ENCODE results near the gene NTM. TPM values are rescaled to one million over a fixed set of nuclear protein-coding genes. Genes with fewer than 3 reads are reported as not detected.

Gene NTM
- polyA plus RNA-seq, 1 donor (not counting 4 experiments of a cell fraction or from before 2014, with no cell fraction given): 47.9 TPM

- H3K4me1 ChIP-seq (ENCODE audit: control insufficient read depth, extremely low read depth, insufficient read depth, low read length): peaks cover 45% of the 10 kb centered on the region
These were observed 692.1 kb downstream of the NTM start for GRCh38 chr11:132062541-132062940.

DNA sequence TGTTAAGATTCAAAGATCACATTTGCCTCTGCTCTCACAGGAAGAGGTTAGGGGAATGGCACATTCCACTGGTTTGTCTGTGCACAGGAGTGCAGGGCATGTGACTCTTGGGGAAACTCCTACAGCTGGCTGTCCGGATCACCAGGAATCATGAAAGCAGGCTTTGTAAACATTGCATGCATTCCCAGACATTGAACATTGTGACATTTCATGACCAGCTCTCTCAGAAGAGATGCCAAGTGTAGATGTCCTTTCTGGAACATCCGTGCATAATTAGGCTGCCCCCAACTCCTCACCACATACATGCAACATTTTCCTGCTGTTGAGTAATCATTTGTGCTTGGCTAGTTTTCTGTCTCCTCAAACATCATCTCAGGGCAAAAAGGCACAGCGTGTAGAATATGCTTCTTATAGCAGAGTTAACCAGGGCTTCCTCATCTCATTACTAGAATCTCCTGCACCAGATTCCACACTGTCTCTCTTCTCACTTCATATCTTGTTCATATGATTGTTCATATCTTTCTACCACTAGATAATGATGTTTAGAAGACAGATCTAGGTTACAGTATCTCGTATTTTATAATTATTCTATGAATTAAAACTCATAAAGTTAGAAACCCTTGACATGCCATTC, 694.7 kb downstream of the NTM start:
- FAIRE-seq (peak; percentile 93), DNase-seq (ENCODE audit: low read depth, low spot score) (peak; percentile 80)
- H3K9ac ChIP-seq (ENCODE audit: control insufficient read depth, extremely low read depth, insufficient read depth, low read length): no peak overlapping the region
- H3K27ac ChIP-seq (ENCODE audit: control insufficient read depth, insufficient read depth, low read length): peak overlapping the region; percentile 70
- H2AFZ ChIP-seq (ENCODE audit: control insufficient read depth, low read length): no peak overlapping the region
- H3K27me3 ChIP-seq (ENCODE audit: control insufficient read depth, extremely low read depth, insufficient read depth, low read length): no peaks in the 10 kb centered on the region
- TF ChIP-seq CTCF (optimal IDR thresholded peaks at IDR 0.05 in 1 of 3, IDR thresholded peaks at IDR 0.05 in 1 of 3, conservative IDR thresholded peaks at IDR 0.05 in 1 of 3; ENCODE audit: extremely low read depth in 1 of 3, insufficient read depth in 2 of 3, low read length in 3 of 3) (no peak), EZH2 (IDR thresholded peaks at IDR 0.05; ENCODE audit: low read length) (no peak)
- H3K36me3 ChIP-seq (ENCODE audit: control insufficient read depth in 2 of 2, extremely low read depth in 1 of 2, insufficient read depth in 2 of 2, low read length in 2 of 2): peaks cover 0 to 4% of the 10 kb centered on the region in 2 experiments
- no peak overlapping the region for H3K4me2 ChIP-seq (ENCODE audit: control insufficient read depth, extremely low read depth, insufficient read depth, low read depth, low read length)
- H3K4me1 ChIP-seq (ENCODE audit: control insufficient read depth, extremely low read depth, insufficient read depth, low read length): peaks cover 39% of the 10 kb centered on the region
- dilution Hi-C loops (cut with MboI; ENCODE audit: extremely low pct_ligation_motif_present, low sequenced_read_pairs): no loop called here
- no peak overlapping the region for H3K4me3 ChIP-seq (ENCODE audit: control insufficient read depth in 2 of 3, extremely low read depth in 1 of 3, insufficient read depth in 2 of 3, low read depth in 1 of 3, low read length in 3 of 3)
- H3K9me1 ChIP-seq (ENCODE audit: control insufficient read depth, extremely low read depth, insufficient read depth, low read length): no peaks in the 10 kb centered on the region
- H3K79me2 ChIP-seq (ENCODE audit: control insufficient read depth, insufficient read depth, low read length): peaks cover 12% of the 10 kb centered on the region
- H3K9me3 ChIP-seq (ENCODE audit: control insufficient read depth, low read depth, low read length): peaks cover 5% of the 10 kb centered on the region
- no peaks in the 10 kb centered on the region for H4K20me1 ChIP-seq (ENCODE audit: control insufficient read depth, extremely low read depth, insufficient read depth, low read length)

More at GRCh38 chr11:132062541-132062940, 692.1 kb downstream of the NTM start:
- no peak overlapping the region for H3K4me2 ChIP-seq (ENCODE audit: control insufficient read depth, extremely low read depth, insufficient read depth, low read depth, low read length)
- H3K79me2 ChIP-seq (ENCODE audit: control insufficient read depth, insufficient read depth, low read length): peaks cover 20% of the 10 kb centered on the region
- H3K27ac ChIP-seq (ENCODE audit: control insufficient read depth, insufficient read depth, low read length): no peak overlapping the region
- no peak overlapping the region for H2AFZ ChIP-seq (ENCODE audit: control insufficient read depth, low read length)
- H3K27me3 ChIP-seq (ENCODE audit: control insufficient read depth, extremely low read depth, insufficient read depth, low read length): no peaks in the 10 kb centered on the region
- no peak overlapping the region for H3K4me3 ChIP-seq (ENCODE audit: control insufficient read depth in 2 of 3, extremely low read depth in 1 of 3, insufficient read depth in 2 of 3, low read depth in 1 of 3, low read length in 3 of 3)
- no peaks in the 10 kb centered on the region for H3K9me3 ChIP-seq (ENCODE audit: control insufficient read depth, low read depth, low read length)
- H3K9me1 ChIP-seq (ENCODE audit: control insufficient read depth, extremely low read depth, insufficient read depth, low read length): no peaks in the 10 kb centered on the region
- FAIRE-seq: no peak
- dilution Hi-C loops (cut with MboI; ENCODE audit: extremely low pct_ligation_motif_present, low sequenced_read_pairs): no loop called here
- TF ChIP-seq CTCF (optimal IDR thresholded peaks at IDR 0.05 in 1 of 3, IDR thresholded peaks at IDR 0.05 in 1 of 3, conservative IDR thresholded peaks at IDR 0.05 in 1 of 3; ENCODE audit: extremely low read depth in 1 of 3, insufficient read depth in 2 of 3, low read length in 3 of 3): no peak
- no peak for TF ChIP-seq EZH2 (IDR thresholded peaks at IDR 0.05; ENCODE audit: low read length)
- no peak for DNase-seq (ENCODE audit: low read depth, low spot score)
- H3K9ac ChIP-seq (ENCODE audit: control insufficient read depth, extremely low read depth, insufficient read depth, low read length): no peak overlapping the region
- peaks cover 0 to 4% of the 10 kb centered on the region in 2 experiments for H3K36me3 ChIP-seq (ENCODE audit: control insufficient read depth in 2 of 2, extremely low read depth in 1 of 2, insufficient read depth in 2 of 2, low read length in 2 of 2)
- no peaks in the 10 kb centered on the region for H4K20me1 ChIP-seq (ENCODE audit: control insufficient read depth, extremely low read depth, insufficient read depth, low read length)
